Bronchial epithelial cell (primary cell): ENCODE results near the gene SNW1. TPM values are rescaled to one million over a fixed set of nuclear protein-coding genes. Genes with fewer than 3 reads are reported as not detected.
"Not testable (repeated sequence)": the region's sequence is repeated elsewhere in the genome, so short reads cannot be mapped to it uniquely, and the experiment has no call there.

Source experiments
- DNase-seq: peaks from one replicate; pipeline ENCODE4 v3.0.0-alpha.2; 2010; ENCODE audit warnings: low read depth
- FAIRE-seq: peaks from 2 replicates; lab custom pipeline; 2011; peaks lifted over from hg19 to GRCh38; lab: Jason Lieb, UNC
- H3K27me3 ChIP-seq: 2 replicates; pipeline ENCODE4 v1.5.1; 2011; ENCODE audit warnings: low read length; ENCODE audit not compliant: control insufficient read depth, insufficient read depth
- H3K36me3 ChIP-seq: 2 replicates; pipeline ENCODE4 v1.5.1; 2011; ENCODE audit warnings: low read length; ENCODE audit not compliant: control insufficient read depth, insufficient read depth
- H3K4me3 ChIP-seq: 2 replicates; pipeline ENCODE4 v1.5.1; 2011; ENCODE audit warnings: mild to moderate bottlenecking, low read depth, low read length, control low read depth
- CTCF ChIP-seq: IDR thresholded peaks from 2 replicates; pipeline ENCODE4 v1.5.1; 2011; ENCODE audit warnings: mild to moderate bottlenecking, moderate library complexity, low read length, control low read depth, inconsistent platforms; ENCODE audit not compliant: insufficient read depth, severe bottlenecking
- total RNA-seq: library from RNA; depleted of rRNA; stranded (reverse); fragments of >200 nt; gene quantifications from 2 replicates; pipeline ENCODE4 v1.2.1, GENCODE V29; 2014

The SNW1 gene
- total RNA-seq, 1 donor from 2014 or later, result 45.5 TPM

- Histone ChIP-seq H3K27me3 (no peaks in the 10 kb centered on the region), H3K36me3 (no peaks in the 10 kb centered on the region), H3K4me3 (peak overlapping the region; percentile 83)
- no peak for TF ChIP-seq CTCF
- FAIRE-seq (no peak), DNase-seq (no peak)
Measured at GRCh38 chr14:77800814-77801213, 39.9 kb upstream of the SNW1 start.

DNA sequence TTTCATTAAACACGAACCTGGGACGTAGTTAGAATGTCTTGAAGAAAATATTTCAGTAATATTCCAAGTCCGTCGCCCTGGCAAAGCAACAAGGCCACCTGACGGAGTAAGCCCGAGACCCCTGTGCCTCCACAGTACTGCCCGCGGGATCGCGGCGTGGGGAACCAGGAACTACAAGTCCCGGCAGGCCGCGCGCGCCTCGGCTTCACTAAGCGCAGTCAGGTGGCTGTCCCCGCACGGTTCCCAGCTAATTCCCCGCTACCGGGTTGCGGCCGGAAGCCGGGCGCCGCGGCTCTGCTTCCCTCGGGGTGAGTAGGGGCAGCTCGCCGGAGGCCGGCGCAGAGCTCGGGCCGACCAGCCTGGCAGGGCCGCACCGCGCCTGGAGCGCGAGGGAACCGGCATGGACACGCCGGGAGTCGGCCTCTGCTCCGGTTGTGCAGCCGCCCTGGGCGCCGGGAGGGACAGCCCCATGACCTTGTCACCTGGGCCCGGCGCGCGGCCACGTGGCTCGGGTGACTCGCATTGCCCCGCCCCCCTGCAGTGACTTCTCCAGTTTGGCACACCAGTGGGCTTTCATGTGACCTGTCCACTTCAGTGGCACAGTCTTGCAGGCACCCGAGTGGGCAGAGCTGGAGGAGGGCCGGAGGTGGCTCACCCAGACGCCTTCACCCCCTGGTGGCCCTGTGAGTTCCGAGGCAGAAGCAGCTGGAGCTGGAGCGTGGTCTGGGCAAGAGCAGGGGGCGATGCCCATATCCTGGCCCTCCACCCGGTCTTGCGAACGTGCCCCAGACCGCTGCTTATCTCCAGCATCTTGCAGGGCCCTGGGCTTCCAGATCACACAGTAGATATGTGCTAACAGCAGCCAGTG lies 39.1 kb upstream of the SNW1 start, which contains the start of gene ADCK1:
Gene ADCK1, plus strand, starts transcription at position 247 of the 868 bp plus-strand sequence. CDS start 18,870 bp downstream, outside the sequence.
- TF ChIP-seq CTCF, result peak; percentile 66
- FAIRE-seq (no peak), DNase-seq (peak; percentile 50)
- Histone ChIP-seq H3K4me3 (peak within 1 kb of the TSS; percentile 83), H3K36me3 (no peaks in the 10 kb centered on the region), H3K27me3 (no peaks in the 10 kb centered on the region)

GRCh38 chr14:77799456-77799855 lies 38.5 kb upstream of the SNW1 start:
- H3K36me3 ChIP-seq, DNase-seq, H3K27me3 ChIP-seq, FAIRE-seq: not testable (repeated sequence)
- H3K4me3 ChIP-seq, result peak overlapping the region; percentile 83

DNA sequence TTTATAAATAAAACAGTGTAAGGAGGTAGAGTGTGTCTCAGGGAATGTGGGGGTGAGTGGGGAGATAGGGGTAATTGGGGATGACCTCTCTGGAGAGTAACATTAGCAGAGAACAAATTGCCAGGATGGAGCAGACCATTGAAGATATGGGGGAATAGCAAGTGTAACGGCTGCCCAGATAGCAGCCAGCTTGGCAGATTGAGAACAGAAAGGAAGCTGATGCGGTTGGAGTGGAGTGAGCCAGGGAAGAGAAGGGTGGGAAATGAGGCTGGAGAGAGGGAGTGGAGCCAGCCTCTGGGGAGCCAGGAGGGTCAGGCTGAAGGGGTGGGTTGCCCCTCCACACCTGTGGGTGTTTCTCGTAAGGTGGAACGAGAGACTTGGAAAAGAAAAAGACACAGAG lies 33.4 kb upstream of the SNW1 start:
- FAIRE-seq (no peak), DNase-seq (no peak)
- no peak for TF ChIP-seq CTCF
- no peaks in the 10 kb centered on the region for H3K27me3 ChIP-seq
- H3K36me3 ChIP-seq, result no peaks in the 10 kb centered on the region
- H3K4me3 ChIP-seq, result no peak overlapping the region

GRCh38 chr14:77793255-77793654 lies 32.3 kb upstream of the SNW1 start:
- DNase-seq, FAIRE-seq, H3K27me3 ChIP-seq, H3K4me3 ChIP-seq, H3K36me3 ChIP-seq: not testable (repeated sequence)

GRCh38 chr14:77791225-77791600 lies 30.3 kb upstream of the SNW1 start:
- peak; percentile 22 for DNase-seq
- FAIRE-seq, result no peak
- no peak for TF ChIP-seq CTCF
- Histone ChIP-seq H3K36me3 (no peaks in the 10 kb centered on the region), H3K4me3 (no peak overlapping the region), H3K27me3 (no peaks in the 10 kb centered on the region)
